DMS79 (cell line): ENCODE measurements around the gene STK32C.
"Not testable (repeated sequence)": the region's sequence is repeated elsewhere in the genome, so short reads cannot be mapped to it uniquely, and the experiment has no call there.

ENCODE experiments used
- DNase-seq: peaks from one replicate; lab custom pipeline; 2025; lab: John Stamatoyannopoulos, UW

Gene STK32C

DNA sequence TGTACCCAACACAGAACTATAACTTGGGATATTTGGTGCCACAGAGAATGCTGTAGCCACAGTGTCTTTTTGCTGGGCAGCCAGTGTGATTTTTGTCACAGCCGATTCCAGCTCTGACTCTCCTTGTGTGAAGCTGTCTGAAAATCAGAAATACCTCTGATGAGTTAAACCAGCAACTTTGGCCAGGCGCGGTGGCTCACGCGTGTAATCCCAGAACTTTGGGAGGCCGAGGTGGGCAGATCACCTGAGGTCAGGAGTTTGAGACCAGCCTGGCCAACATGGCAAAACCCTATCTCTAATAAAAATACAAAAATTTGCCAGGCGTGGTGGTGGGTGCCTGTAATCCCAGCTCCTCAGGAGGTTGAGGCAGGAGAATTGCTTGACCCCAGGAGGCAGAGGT is 30.1 kb upstream of the STK32C start:
- not testable (repeated sequence) for DNase-seq

- no peak for DNase-seq
Observed at GRCh38 chr10:132336919-132337407, 29.2 kb upstream of the STK32C start.

- no peak for DNase-seq
Observed at GRCh38 chr10:132336064-132336746, 28.5 kb upstream of the STK32C start.

GRCh38 chr10:132335189-132336063 is 27.7 kb upstream of the STK32C start:
- no peak for DNase-seq

DNA sequence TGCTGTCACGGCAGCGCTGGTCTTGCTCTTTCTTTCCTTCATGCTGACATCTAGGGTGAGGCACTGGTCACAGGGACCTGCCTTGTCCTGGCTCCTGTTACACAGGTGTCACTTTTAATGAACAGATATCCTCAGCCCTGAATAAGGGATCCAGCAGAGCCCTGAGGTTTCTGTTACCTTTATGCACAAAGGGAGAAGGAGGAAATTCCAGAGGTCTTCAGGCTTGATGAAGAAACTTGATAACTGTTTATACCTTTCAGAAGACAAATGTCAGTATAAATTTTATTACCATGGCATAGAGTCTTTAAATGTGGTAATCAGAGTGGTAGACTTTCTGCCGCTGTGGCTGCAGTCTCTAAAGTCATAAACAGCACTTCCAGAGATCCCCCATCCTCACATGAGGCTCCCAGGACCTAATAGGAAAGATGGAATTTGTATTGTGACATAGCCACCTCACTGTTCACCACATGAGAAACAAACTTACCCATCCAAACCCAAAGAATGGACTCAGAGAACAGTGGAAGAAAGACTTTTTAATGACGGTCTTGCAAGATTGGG is 27.0 kb upstream of the STK32C start:
- DNase-seq = no peak

- DNase-seq = no peak
Observed at GRCh38 chr10:132333386-132333785, 25.6 kb upstream of the STK32C start.

DNA sequence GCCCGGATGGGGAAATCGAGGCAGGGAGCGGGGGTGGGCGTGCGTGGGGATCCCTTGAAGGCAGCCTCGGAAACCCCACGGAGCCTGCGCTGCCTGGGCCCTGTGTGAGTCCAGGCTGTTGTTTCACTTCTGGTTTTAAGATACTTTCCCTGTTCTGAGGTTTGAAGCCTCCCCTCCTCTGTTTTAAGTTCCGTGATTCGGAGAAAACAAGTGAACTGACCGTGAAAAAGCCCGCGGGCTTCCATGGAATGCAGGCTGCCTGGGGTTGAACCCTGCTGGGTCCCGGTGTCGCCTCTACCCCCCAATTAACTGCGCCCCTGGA is 24.6 kb upstream of the STK32C start:
- DNase-seq = no peak

DNA sequence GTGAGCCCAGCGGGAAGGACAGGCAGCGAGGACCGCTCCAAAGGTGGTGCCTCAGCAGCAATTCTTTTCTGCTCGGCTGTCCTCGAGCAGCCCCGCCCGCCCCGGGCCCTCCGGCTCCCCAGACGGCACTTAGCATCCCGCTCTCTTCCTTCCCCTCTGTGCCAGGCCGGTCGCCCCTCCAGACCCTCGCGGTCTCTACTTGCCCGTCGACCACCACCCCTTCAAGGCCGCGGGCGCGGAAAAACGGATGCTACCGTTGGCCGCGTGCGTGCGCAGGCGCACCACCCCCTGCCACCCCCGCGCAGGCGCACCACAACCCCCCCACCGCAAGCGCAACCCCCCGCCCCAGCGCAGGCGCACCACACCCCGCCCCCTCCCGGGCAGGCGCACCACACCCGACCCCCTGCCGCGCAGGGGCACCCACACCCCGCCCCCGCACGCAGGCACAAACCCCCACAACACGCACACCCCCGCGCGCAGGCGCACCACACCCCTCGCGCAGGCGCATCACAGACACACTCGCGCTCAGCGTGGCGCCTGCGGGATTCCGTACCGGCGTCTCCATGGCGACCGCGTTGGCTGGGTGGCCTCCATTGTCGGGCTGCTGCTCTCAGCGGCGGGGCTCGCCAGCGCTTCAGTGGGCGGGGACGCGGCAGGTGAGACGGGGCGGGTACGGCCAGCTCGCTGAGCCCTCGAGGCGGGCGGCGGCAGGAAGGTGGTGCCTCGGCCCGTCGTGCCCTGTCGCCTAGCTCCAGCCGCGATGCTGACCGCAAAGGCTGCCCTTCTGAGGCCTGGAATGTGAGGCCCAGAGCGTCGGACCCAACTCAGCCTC is 24.1 kb upstream of the STK32C start, which contains the start of gene LRRC27:
Gene LRRC27, plus strand, starts transcription at position 593 of the 832 bp plus-strand sequence. CDS start 1,332 bp downstream, outside the sequence.
- DNase-seq = peak; percentile 84

DNA sequence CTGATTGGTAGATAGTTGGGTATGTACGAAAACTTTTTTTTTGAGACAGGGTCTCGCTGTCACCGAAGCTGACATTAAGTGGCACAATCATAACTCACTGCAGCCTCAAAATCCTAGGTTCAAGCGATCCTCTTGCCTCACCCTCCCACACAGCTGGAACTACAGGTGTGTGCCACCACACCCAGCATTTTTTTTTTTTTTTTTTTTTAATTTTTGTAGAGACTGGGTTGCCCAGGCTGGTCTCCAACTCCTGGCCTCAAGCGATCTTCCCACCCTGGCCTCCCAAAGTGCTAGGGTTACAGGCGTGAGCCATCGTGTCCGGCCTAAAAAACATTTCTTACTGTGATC is 22.7 kb upstream of the STK32C start:
- DNase-seq = no peak

GRCh38 chr10:132329565-132330485 is 22.1 kb upstream of the STK32C start:
- DNase-seq = peak; percentile 20

GRCh38 chr10:132328738-132329137 is 21.0 kb upstream of the STK32C start:
- no peak for DNase-seq

DNA sequence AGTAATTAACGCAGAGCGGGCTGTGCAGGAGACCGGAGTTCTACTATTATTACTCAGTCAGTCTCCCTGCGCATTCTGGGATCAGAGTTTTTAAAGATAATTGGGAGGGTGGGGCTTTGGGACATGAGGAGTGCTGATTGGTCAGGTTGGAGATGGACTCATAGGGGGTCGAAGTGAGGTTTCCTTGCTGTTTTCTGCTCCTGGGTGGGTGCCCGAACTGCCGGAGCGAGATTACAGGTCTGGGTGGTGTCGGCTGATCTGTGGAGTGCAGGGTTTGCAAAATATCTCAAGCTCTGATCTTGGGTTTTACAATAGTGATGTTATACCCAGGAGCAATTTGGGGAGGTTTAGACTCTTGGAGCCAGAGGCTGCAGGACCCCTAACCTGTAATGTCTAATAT is 20.4 kb upstream of the STK32C start:
- no peak for DNase-seq

DNA sequence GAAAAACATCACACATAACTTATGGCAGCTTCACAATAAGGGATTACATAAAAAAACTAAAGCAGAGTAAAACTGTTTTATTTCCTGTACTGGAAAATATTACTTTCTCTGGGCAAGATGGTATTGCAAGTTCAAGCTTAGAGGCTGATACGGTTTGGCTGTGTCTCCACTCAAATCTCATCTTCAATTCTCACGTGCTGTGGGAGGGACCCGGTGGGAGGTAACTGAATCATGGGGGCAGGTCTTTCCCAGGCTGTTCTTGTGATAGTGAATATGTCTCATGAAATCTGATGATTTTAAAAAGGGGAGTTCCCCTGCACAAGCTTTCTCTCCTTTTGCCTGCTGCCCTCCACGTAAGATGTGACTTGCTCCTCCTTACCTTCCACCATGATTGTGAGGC is 19.2 kb upstream of the STK32C start:
- DNase-seq = no peak

GRCh38 chr10:132326344-132326889 is 18.7 kb upstream of the STK32C start:
- no peak for DNase-seq

- DNase-seq = no peak
Observed at GRCh38 chr10:132324186-132324585, 16.4 kb upstream of the STK32C start.

- no peak for DNase-seq
Observed at GRCh38 chr10:132322586-132323048, 14.9 kb upstream of the STK32C start.

GRCh38 chr10:132321726-132322125 is 14.0 kb upstream of the STK32C start:
- DNase-seq = no peak

- DNase-seq = no peak
Observed at GRCh38 chr10:132320654-132321469, 13.1 kb upstream of the STK32C start.

- no peak for DNase-seq
Observed at GRCh38 chr10:132319853-132320653, 12.3 kb upstream of the STK32C start.
